K562 (cell line): ENCODE data around the gene MSH2. TPM values are rescaled to one million over a fixed set of nuclear protein-coding genes. Genes with fewer than 3 reads are reported as not detected.
A peak's percentile ranks its signal among the peaks of the same experiment; 100 is the strongest.

Experiments used
- CEBPB ChIP-seq: fragments of 450-650 bp; IDR thresholded peaks from 2 replicates; pipeline ENCODE4 v1.6.1; 2016; ENCODE audit warnings: missing genetic modification characterization, missing compliant biosample characterization
- ETS1 ChIP-seq: conservative IDR thresholded peaks from 2 replicates; pipeline ENCODE4 v1.6.1; 2011; ENCODE audit warnings: low read depth, mild to moderate bottlenecking, low read length; ENCODE audit not compliant: control insufficient read depth
- FOXK1 ChIP-seq: sonication (generic); formaldehyde crosslinking; IDR thresholded peaks from 2 replicates; pipeline ENCODE4 v1.8.0; 2022; ENCODE audit warnings: missing genetic modification reagents, mild to moderate bottlenecking, borderline replicate concordance
- HINFP ChIP-seq: fragments of 450-650 bp; conservative IDR thresholded peaks from 2 replicates; pipeline ENCODE4 v1.6.1; 2016; ENCODE audit warnings: missing genetic modification characterization, low read depth, mild to moderate bottlenecking, control low read depth, missing compliant biosample characterization
- MTF1 ChIP-seq: fragments of 250-450 bp; sonication (Bioruptor Pico); IDR thresholded peaks from 2 replicates; pipeline ENCODE4 v1.9.0; 2021; ENCODE audit warnings: moderate library complexity, mild to moderate bottlenecking, inconsistent platforms, borderline replicate concordance
- NONO ChIP-seq, 2 experiments: fragments of 200-400 bp in 1 of 2; fragments of 450-650 bp in 1 of 2; formaldehyde crosslinking in 1 of 2; IDR thresholded peaks; 2 replicates each; pipeline ENCODE4 v1.6.1; 2017; ENCODE audit warnings: low read depth in 2 of 2, mild to moderate bottlenecking in 2 of 2, moderate library complexity in 2 of 2, low read length in 1 of 2
- SFPQ ChIP-seq: fragments of 200-400 bp; formaldehyde crosslinking; IDR thresholded peaks from 2 replicates; pipeline ENCODE4 v1.6.1; 2017; ENCODE audit warnings: mild to moderate bottlenecking, low read depth, low read length, moderate library complexity
- SREBF1 ChIP-seq: fragments of 150-350 bp; IDR thresholded peaks from 2 replicates; pipeline ENCODE4 v1.6.1; 2014; ENCODE audit warnings: antibody characterized with exemption, low read depth, low read length, borderline replicate concordance
- TCF15 ChIP-seq: fragments of 250-450 bp; sonication (Bioruptor Pico); IDR thresholded peaks from 2 replicates; pipeline ENCODE4 v1.8.0; 2022; ENCODE audit warnings: moderate library complexity, mild to moderate bottlenecking, inconsistent platforms
- TRIM28 ChIP-seq: fragments of 450-650 bp; IDR thresholded peaks from 2 replicates; pipeline ENCODE4 v1.6.1; 2017
- ZNF277 ChIP-seq: fragments of 250-450 bp; sonication (Bioruptor Pico); IDR thresholded peaks from 2 replicates; pipeline ENCODE4 v1.8.0; 2022; ENCODE audit warnings: inconsistent platforms, mild to moderate bottlenecking, moderate library complexity, borderline replicate concordance
- ZNF511 ChIP-seq: sonication (generic); formaldehyde crosslinking; IDR thresholded peaks from 2 replicates; pipeline ENCODE4 v1.8.0; 2022; ENCODE audit warnings: mild to moderate bottlenecking, missing genetic modification reagents
- ZNF512 ChIP-seq: IDR thresholded peaks from 2 replicates; pipeline ENCODE4 v1.6.1; 2016; ENCODE audit warnings: missing genetic modification characterization, missing compliant biosample characterization
- ZNF668 ChIP-seq: fragments of 250-450 bp; sonication (Bioruptor Pico); IDR thresholded peaks from 2 replicates; pipeline ENCODE4 v1.8.0; 2022; ENCODE audit warnings: mild to moderate bottlenecking, inconsistent platforms
- ZNF695 ChIP-seq: fragments of 450-650 bp; formaldehyde crosslinking; IDR thresholded peaks from 2 replicates; pipeline ENCODE4 v1.4.0; 2020; ENCODE audit warnings: mild to moderate bottlenecking, moderate library complexity
- polyA plus RNA-seq, 8 experiments: library from polyadenylated mRNA; depleted of rRNA in 4 of 8; stranded (reverse) in 5 of 8; unstranded in 3 of 8; fragments of >200 nt; fragmentation: Nextera tagmentation in 2 of 8; fragmentation: Illumina TruSeq in 1 of 8; extraction: Ambion mirVana in 2 of 8; extraction: Trizol in 1 of 8; gene quantifications; 2 replicates each; pipeline versions ENCODE4 v1.2.1 to v1.2.3, GENCODE V29; 2011 to 2014; ENCODE audit warnings: inconsistent platforms in 1 of 8, missing spikeins in 1 of 8
- total RNA-seq, 7 experiments: library from RNA; depleted of rRNA in 6 of 7; stranded (reverse); fragments of >200 nt in 6 of 7; fragmentation: Illumina TruSeq in 2 of 7; extraction: Trizol in 2 of 7; gene quantifications; 2 replicates each; pipeline versions ENCODE4 v1.2.1 to v1.2.3, GENCODE V29; 2011 to 2021; ENCODE audit warnings: low replicate concordance in 1 of 7

Gene MSH2
- total and polyA plus RNA-seq, 9 of the 15 experiments (the other 6 are each of a cell fraction or from before 2014, with no cell fraction given): 51.8 to 139 (median 113) TPM

- TF ChIP-seq SFPQ (no peak), MTF1 (CRISPR knock-in tag) (no peak), ZNF511 (peak; percentile 96), ZNF695 (no peak), HINFP (tag) (no peak), CEBPB (tag) (no peak; the same call in 1 of the 2 replicates), ZNF277 (no peak), TRIM28 (no peak), NONO (IDR thresholded peaks at IDR 0.05; ENCODE audit: low read depth in 2 of 2, low read length in 1 of 2) (no peak), ETS1 (no peak; the same call in 1 of the 2 replicates), TCF15 (CRISPR knock-in tag) (no peak), FOXK1 (CRISPR knock-in tag) (peak; percentile 92), SREBF1 (no peak), ZNF512 (tag) (no peak), ZNF668 (no peak)
Measured at GRCh38 chr2:47402805-47403608, at the start of gene MSH2 (continued).
